IPS-15b (cell line): Measurements from ENCODE around the gene BANK1.

Source experiments
- H3K27me3 ChIP-seq: one replicate; pipeline ENCODE4 v1.6.1; 2013; ENCODE audit warnings: low read length; ENCODE audit not compliant: control insufficient read depth, insufficient read depth
- H3K36me3 ChIP-seq: one replicate; pipeline ENCODE4 v1.6.1; 2013; ENCODE audit warnings: low read length; ENCODE audit not compliant: control insufficient read depth, insufficient read depth
- H3K4me1 ChIP-seq: one replicate; pipeline ENCODE4 v1.6.1; 2013; ENCODE audit warnings: mild to moderate bottlenecking, low read length; ENCODE audit not compliant: control insufficient read depth, insufficient read depth
- H3K4me3 ChIP-seq: one replicate; pipeline ENCODE4 v1.5.1; 2013; ENCODE audit warnings: low read depth, low read length
- H3K9ac ChIP-seq: one replicate; pipeline ENCODE4 v1.6.1; 2013; ENCODE audit warnings: low read depth, mild to moderate bottlenecking, low read length
- H3K9me3 ChIP-seq: one replicate; pipeline ENCODE4 v1.6.1; 2013; ENCODE audit warnings: mild to moderate bottlenecking, low read length; ENCODE audit not compliant: control insufficient read depth, insufficient read depth

Gene BANK1

GRCh38 chr4:101948055-101948454, 157.5 kb downstream of the BANK1 start:
- Histone ChIP-seq H3K9me3 (no peaks in the 10 kb centered on the region), H3K4me3 (no peak overlapping the region), H3K36me3 (no peaks in the 10 kb centered on the region), H3K4me1 (peaks cover 12% of the 10 kb centered on the region), H3K9ac (no peak overlapping the region), H3K27me3 (no peaks in the 10 kb centered on the region)

- Histone ChIP-seq H3K4me3 (no peak overlapping the region), H3K27me3 (no peaks in the 10 kb centered on the region), H3K4me1 (peaks cover 16% of the 10 kb centered on the region), H3K9ac (no peak overlapping the region), H3K9me3 (no peaks in the 10 kb centered on the region), H3K36me3 (no peaks in the 10 kb centered on the region)
Observed at GRCh38 chr4:101948951-101949350, 158.4 kb downstream of the BANK1 start.

GRCh38 chr4:101950258-101950979, 159.9 kb downstream of the BANK1 start:
- H3K27me3 ChIP-seq, result no peaks in the 10 kb centered on the region
- peaks cover 20% of the 10 kb centered on the region for H3K4me1 ChIP-seq
- H3K36me3 ChIP-seq, result no peaks in the 10 kb centered on the region
- no peaks in the 10 kb centered on the region for H3K9me3 ChIP-seq
- no peak overlapping the region for H3K4me3 ChIP-seq
- no peak overlapping the region for H3K9ac ChIP-seq

GRCh38 chr4:101952985-101953384, 162.5 kb downstream of the BANK1 start:
- H3K9me3 ChIP-seq, result no peaks in the 10 kb centered on the region
- H3K9ac ChIP-seq, result no peak overlapping the region
- no peaks in the 10 kb centered on the region for H3K36me3 ChIP-seq
- H3K4me3 ChIP-seq, result no peak overlapping the region
- no peaks in the 10 kb centered on the region for H3K27me3 ChIP-seq
- H3K4me1 ChIP-seq, result peaks cover 20% of the 10 kb centered on the region

- no peak overlapping the region for H3K4me3 ChIP-seq
- H3K4me1 ChIP-seq, result peaks cover 20% of the 10 kb centered on the region
- H3K36me3 ChIP-seq, result no peaks in the 10 kb centered on the region
- H3K27me3 ChIP-seq, result no peaks in the 10 kb centered on the region
- H3K9me3 ChIP-seq, result no peaks in the 10 kb centered on the region
- no peak overlapping the region for H3K9ac ChIP-seq
Observed at GRCh38 chr4:101953949-101954348, 163.4 kb downstream of the BANK1 start.

- H3K4me1 ChIP-seq, result peaks cover 20% of the 10 kb centered on the region
- H3K27me3 ChIP-seq, result no peaks in the 10 kb centered on the region
- H3K9me3 ChIP-seq, result no peaks in the 10 kb centered on the region
- H3K4me3 ChIP-seq, result no peak overlapping the region
- no peak overlapping the region for H3K9ac ChIP-seq
- H3K36me3 ChIP-seq, result no peaks in the 10 kb centered on the region
Observed at GRCh38 chr4:101954351-101954750, 163.8 kb downstream of the BANK1 start.

GRCh38 chr4:101954975-101955678, 164.6 kb downstream of the BANK1 start:
- Histone ChIP-seq H3K9me3 (no peaks in the 10 kb centered on the region), H3K9ac (no peak overlapping the region), H3K4me3 (no peak overlapping the region), H3K4me1 (peaks cover 16% of the 10 kb centered on the region), H3K27me3 (no peaks in the 10 kb centered on the region), H3K36me3 (no peaks in the 10 kb centered on the region)

- no peak overlapping the region for H3K9ac ChIP-seq
- no peaks in the 10 kb centered on the region for H3K27me3 ChIP-seq
- H3K4me1 ChIP-seq, result peaks cover 8% of the 10 kb centered on the region
- H3K4me3 ChIP-seq, result no peak overlapping the region
- no peaks in the 10 kb centered on the region for H3K36me3 ChIP-seq
- H3K9me3 ChIP-seq, result no peaks in the 10 kb centered on the region
Observed at GRCh38 chr4:101956068-101956825, 165.7 kb downstream of the BANK1 start.

- H3K4me1 ChIP-seq, result peaks cover 7% of the 10 kb centered on the region
- no peak overlapping the region for H3K4me3 ChIP-seq
- H3K9ac ChIP-seq, result no peak overlapping the region
- H3K27me3 ChIP-seq, result no peaks in the 10 kb centered on the region
- H3K9me3 ChIP-seq, result no peaks in the 10 kb centered on the region
- no peaks in the 10 kb centered on the region for H3K36me3 ChIP-seq
Observed at GRCh38 chr4:101958547-101958946, 168.0 kb downstream of the BANK1 start.

GRCh38 chr4:101960431-101960830, 169.9 kb downstream of the BANK1 start:
- Histone ChIP-seq H3K9ac (no peak overlapping the region), H3K4me1 (no peaks in the 10 kb centered on the region), H3K27me3 (no peaks in the 10 kb centered on the region), H3K36me3 (no peaks in the 10 kb centered on the region), H3K9me3 (no peaks in the 10 kb centered on the region), H3K4me3 (no peak overlapping the region)

GRCh38 chr4:101961144-101961543, 170.6 kb downstream of the BANK1 start:
- Histone ChIP-seq H3K27me3 (no peaks in the 10 kb centered on the region), H3K9ac (no peak overlapping the region), H3K4me3 (no peak overlapping the region), H3K36me3 (no peaks in the 10 kb centered on the region), H3K9me3 (no peaks in the 10 kb centered on the region), H3K4me1 (no peaks in the 10 kb centered on the region)
